Activated CD8-positive, alpha-beta memory T cell treated with anti-CD3 and anti-CD28 coated beads, Interleukin-2, amount 50 U/mL, for 24 hours (primary cell): ENCODE results near the gene CALHM1.
"Not testable (repeated sequence)": the region's sequence is repeated elsewhere in the genome, so short reads cannot be mapped to it uniquely, and the experiment has no call there.

Source experiments
- DNase-seq: peaks from one replicate; pipeline ENCODE4 v3.0.0-alpha.2; 2020; ENCODE audit errors: extremely low read depth

The CALHM1 gene

DNA sequence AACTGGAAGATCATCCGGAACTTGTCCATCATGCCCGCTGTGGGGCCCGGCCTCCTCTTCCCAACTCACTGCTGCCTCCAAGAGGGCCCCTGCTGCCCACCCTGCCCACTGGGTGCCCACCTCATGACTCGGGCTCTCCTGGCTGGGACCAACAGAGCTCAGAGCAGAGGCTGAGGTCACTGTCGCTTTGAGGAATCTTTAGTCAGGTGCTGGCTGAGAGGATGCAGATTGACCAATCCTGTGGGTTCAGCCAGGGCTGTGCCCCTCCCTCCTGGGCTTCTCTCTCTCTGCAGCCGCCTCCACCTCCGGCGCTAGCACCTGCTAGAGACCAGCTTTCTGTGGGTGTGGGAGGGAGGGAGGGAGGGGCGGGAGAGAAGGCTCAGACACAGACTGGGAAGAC, at the start of gene CALHM1:
CALHM1 (minus strand) TSS at position 181 of the 400 bp plus-strand sequence; CDS start at position 32, 149 bp downstream.
- no peak for DNase-seq

GRCh38 chr10:103507235-103508191, 48.8 kb upstream of the CALHM1 start:
- no peak for DNase-seq

GRCh38 chr10:103506061-103506460, 47.4 kb upstream of the CALHM1 start:
- no peak for DNase-seq

GRCh38 chr10:103504181-103504783, 45.6 kb upstream of the CALHM1 start:
- no peak for DNase-seq

- DNase-seq = not testable (repeated sequence)
Observed at GRCh38 chr10:103503777-103504176, 45.1 kb upstream of the CALHM1 start.

DNA sequence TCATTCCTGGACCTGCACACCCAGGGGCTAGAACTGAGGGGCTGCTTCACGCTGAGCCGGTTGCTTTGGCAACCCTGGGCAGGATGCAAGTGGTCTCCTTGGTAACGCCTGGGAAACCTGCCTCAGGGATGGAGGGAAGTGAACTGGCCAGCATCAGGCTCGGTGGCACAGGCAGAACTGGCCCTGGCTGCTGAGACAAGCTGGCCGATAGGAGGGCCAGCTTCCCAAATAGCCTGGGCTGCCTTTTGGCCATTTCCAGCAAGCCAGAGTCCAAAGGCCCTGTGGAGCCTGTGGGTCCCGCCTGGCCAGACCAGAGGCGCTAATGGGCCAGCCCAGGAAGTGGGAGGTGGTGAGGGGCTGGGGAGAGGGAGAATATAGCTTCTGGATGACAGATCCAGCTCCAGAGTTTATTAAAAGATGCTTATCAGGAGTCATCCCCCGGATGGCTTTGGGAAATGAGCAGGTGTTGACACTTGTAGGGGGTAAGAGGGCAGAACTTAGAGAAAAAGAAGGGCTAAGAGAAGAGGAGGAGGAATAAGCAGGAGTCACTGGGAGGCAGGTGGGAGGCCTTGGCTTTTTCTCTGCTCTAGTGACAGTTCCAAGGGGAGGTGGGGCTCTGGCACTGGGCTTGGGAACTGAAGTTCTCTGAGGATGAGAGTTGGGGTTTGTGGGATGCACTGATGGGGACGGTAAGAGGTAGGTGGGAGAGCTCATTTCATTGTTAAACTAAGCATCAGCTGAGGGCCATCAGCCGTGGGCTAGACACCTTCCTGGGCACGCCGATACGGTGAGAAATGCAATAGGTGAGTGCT, 44.4 kb upstream of the CALHM1 start:
- no peak for DNase-seq

DNA sequence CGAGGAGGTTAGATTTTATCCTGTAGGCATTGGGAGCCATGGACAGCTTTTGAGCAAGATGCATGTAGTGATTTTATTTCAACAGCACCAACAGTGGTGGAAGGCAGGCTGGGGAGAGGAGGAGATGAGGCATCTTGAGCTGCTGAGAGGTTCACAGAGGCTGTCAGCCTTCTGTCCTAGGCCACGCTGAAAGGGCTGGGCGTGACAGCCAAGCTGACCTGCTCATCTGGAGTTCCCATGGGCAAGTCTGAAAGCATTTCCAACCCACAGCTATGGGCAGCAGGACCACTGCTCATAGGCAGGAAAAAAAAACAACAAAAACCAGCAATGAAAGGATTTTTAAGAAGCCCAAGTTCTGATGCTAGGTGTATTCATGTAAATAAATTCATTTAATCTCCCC, 42.5 kb upstream of the CALHM1 start:
- DNase-seq = no peak

DNA sequence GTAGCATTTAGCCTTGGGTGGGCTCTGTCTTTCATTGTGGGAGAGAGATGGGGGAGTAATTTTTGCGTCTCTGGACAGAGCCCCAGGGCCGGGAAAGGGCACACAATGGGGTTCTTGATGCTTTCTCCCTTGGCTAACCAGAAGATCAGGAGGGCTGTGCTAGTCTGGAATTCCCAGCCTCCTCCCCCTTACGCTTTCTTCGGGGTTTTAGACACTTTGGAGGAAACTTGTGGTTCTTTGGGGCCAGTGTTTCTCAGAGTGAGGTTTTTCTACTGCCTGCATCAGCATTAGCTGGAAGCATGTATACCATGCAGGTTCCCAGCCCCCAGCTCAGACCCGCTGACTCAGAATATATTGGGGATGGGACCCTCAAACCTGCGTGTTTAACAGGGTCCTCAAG, 41.8 kb upstream of the CALHM1 start:
- no peak for DNase-seq

DNA sequence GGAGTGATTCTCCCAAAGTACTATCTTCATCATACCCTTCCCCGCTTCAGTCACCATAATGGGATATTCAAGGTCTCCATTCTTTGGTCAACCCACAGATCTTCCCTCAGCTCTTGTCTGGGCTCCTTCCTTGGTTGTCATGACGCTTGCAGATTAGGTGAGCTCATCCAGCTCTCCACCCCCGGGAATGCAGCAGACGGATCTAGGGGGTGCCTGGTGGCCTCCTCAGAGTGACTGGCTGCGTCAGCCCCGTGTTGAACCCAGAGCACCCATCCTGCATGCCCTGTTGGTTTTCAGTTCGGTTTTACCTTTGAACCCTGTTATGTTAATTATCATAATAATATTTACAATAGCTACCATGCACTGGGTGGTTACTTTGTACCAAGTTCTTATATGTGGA, 41.2 kb upstream of the CALHM1 start:
- no peak for DNase-seq

GRCh38 chr10:103498936-103499638, 40.4 kb upstream of the CALHM1 start:
- DNase-seq = no peak

DNA sequence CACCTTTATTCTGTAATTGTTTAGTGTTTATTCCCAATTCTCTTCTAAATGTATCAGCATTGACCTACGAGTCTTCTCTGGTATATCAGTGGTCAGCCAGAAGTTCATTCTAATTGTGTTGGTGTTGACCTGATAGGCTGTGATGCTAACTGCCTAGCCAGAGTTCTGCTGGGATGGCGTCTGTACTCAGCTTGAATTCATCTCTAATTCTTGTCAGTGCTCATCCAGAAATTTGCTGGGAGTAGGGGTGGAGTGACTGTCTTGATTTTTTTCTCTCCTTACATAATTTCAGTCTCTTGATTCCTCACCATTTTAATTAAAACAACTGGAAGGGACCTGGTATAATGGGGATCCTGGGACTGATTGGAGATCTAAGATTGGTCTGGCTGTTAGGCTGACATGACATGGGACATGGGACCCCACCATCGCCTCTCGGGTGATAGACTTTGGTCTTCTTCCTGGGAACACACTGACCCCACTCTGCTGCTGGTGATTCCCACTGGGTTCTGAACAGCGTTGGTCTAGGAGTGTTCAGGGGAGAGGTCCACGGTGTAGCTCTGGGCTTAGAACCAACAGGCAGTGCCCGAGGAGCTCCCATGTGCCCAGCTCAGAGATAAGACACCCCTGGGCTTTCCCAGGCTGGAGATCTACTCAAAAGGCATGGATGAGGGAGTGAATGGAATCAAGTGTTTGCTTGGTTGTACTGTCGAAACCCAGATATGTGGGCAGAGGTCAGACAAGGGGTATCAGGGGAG, 38.6 kb upstream of the CALHM1 start:
- DNase-seq = no peak

GRCh38 chr10:103495321-103495720, 36.6 kb upstream of the CALHM1 start:
- DNase-seq = no peak

DNA sequence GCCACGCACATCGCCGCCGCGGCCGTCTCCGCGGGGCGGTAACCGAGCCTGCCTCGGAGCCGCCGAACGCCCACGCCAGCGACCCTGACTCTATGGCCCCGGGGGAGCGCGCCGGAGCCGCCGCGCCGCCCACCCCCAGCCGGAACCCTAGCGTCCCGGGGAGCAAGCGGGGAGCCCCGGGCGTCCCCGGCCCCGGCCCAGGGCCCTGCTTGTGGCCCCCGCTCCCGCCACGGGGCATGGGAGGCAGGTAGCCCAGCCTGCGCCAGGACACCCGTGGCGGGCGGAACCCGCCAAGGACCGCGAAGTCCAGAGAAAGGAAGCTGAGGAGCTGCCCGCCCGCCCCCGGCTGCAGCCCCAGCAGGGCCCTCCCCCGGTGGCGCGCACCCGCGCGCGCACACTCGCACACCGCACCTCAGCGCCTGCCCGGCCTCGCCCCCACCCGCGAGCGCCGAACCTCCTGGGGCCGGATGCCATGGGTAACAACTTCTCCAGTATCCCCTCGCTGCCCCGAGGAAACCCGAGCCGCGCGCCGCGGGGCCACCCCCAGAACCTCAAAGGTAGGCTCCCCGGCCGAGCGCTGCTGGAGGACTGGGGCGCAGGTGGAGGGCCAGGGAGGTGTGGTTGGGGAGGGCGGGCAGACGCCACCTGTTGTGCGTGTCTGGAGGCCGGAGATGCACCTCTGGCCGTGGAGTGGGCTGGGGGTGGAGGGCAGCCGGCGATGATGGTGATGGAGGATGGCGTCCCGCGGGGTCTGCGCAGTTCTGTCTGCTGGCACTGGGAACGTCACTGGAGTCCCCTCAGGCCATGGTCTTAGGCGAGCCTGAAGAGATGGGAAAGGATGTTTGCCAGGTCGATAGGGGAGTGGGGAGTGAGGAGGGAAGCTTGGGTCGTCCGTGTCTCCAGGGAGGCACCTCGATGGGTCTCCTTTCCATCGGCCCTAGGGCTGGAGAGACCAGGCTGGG, 35.5 kb upstream of the CALHM1 start:
- DNase-seq = no peak

GRCh38 chr10:103493362-103493915, 34.7 kb upstream of the CALHM1 start, which contains the start of gene NEURL1:
Gene NEURL1 (plus strand): TSS chr10:103493705. CDS start chr10:103494388, 683 bp downstream.
- no peak for DNase-seq

GRCh38 chr10:103492655-103493261, 34.1 kb upstream of the CALHM1 start:
- no peak for DNase-seq

GRCh38 chr10:103491729-103492364, 33.1 kb upstream of the CALHM1 start:
- no peak for DNase-seq

GRCh38 chr10:103490986-103491314, 32.2 kb upstream of the CALHM1 start:
- no peak for DNase-seq

- DNase-seq = no peak
Observed at GRCh38 chr10:103487410-103487708, 28.7 kb upstream of the CALHM1 start.
